GM15510 (cell line): Measurements from ENCODE around the gene IL32.

ENCODE experiments used
- POLR2A ChIP-seq: IDR thresholded peaks from 3 replicates; pipeline ENCODE4 v1.6.1; 2011; ENCODE audit warnings: borderline replicate concordance; ENCODE audit not compliant: insufficient read length; ENCODE audit errors: extremely low read depth

The IL32 gene

DNA sequence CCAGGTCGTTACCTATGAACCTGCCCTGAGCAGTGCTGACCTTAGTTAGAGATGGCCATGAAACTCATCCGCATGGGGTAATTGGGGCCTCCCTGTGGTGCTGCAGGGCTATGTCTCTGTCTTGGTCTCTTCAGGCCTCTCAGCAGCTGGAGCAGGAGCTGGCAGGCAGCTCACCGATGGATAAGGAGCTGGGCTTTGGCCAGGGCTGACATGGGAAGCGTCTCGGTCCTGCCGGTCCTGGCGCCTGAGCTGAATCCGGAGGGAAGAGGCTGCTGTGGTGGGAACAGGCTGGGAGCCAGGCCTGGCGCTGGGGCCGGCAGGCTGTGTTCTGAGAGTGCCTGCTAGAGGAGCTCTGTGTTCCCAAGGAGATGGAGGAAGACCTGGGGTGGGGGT lies 10.1 kb downstream of the IL32 start:
- TF ChIP-seq POLR2A: no peak

- TF ChIP-seq POLR2A: no peak
Observed at GRCh38 chr16:3076577-3076976, 11.1 kb downstream of the IL32 start.

DNA sequence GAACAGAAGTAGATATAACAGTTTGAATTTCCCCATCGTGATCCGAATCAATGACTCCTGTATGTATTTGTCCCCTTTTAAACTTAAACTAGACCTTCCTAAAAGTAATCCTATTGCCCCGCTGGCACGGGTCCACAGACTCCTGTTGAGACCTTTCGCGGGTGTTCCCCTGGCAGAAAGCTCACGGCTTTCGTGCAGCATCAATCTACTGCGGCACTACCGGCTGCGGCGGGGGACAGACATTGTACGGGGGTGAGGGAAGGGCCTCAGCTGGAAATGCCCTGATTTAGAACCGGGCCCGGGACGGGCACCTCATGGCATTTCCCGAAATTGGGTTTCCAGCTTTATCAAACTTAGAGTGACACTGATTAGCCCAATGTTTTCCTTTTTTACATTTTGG lies 14.6 kb downstream of the IL32 start:
- TF ChIP-seq POLR2A: no peak

DNA sequence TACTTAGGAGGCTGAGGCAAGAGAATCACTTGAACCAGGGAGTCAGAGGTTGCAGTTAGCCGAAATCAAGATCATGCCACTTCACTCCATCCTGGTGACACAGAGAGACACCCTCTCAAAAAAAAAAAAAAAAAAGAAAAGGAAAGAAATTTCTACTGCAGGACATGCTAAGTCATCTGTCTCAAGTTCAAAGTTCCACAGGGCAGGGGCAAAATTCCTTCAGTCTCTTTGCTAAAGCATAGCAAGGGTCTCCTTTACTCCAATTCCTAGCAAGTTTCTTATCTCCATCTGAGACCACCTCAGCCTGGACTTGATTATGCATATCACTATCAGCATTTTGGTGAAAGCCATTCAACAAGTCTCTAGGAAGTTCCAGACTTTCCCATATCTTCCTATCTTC lies 19.1 kb downstream of the IL32 start:
- TF ChIP-seq POLR2A: no peak

DNA sequence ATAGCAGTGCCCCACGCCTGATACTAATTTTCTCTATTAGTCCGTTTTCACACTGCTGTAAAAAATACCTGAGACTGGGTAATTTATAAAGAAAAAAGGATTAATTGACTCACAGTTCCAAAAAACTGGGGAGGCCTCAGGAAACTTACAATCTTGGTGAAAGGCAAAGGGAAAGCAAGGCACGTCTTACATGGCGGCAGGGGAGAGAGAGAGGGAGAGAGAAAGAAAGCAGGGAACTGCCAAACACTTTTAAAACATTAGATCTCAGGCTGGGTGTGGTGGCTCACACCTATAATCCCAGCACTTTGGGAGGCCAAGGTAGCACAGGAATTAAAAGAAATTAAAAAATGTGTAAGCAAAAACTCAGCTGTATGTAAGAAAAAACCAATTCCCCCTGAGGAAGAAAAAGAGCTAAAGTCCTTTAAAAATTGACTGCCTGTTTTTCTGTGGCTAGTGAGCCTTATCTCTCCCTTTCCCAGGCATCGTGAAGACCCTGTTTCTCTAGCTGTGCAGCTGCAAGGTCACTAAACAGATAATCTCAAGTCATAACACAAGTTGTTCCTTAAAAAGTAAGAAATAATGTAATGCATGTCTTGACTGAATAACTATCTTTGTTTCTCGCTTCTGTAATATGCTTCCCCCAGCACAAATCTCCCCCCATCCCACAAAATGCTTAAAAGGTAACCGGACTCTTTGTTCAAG lies 19.7 kb downstream of the IL32 start:
- no peak for TF ChIP-seq POLR2A

DNA sequence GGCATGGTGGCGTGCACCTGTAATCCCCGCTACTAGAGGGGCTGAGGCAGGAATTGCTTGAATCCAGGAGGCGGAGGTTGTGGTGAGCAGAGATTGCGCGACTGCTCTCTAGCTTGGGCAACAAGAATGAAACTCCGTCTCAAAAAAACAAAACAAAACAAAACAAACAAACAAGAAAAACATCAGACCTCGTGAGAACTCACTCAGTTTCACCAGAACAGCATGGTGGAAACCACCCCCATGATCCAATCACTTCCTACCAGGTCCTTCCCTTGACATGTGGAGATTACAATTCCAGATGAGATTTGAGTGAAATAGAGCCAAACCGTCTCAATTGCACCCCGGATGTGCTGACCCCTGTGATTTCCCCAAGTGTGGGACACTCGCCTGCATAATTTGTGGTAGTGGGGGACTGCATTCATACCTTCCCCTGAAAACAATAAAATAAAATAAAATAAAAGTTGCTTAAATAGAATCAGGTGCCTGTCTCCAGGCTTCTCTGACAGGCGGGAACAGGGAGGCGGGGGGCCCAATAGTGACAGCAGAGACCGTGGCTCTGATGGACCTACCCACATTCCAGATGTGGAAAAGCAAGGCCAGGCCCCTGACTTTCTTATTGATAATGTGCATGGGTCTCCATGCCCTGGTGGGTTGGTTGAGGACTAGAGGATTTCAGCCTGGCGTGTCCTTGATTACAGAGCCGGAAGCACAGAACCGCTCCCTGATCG lies 20.6 kb downstream of the IL32 start:
- TF ChIP-seq POLR2A: no peak

DNA sequence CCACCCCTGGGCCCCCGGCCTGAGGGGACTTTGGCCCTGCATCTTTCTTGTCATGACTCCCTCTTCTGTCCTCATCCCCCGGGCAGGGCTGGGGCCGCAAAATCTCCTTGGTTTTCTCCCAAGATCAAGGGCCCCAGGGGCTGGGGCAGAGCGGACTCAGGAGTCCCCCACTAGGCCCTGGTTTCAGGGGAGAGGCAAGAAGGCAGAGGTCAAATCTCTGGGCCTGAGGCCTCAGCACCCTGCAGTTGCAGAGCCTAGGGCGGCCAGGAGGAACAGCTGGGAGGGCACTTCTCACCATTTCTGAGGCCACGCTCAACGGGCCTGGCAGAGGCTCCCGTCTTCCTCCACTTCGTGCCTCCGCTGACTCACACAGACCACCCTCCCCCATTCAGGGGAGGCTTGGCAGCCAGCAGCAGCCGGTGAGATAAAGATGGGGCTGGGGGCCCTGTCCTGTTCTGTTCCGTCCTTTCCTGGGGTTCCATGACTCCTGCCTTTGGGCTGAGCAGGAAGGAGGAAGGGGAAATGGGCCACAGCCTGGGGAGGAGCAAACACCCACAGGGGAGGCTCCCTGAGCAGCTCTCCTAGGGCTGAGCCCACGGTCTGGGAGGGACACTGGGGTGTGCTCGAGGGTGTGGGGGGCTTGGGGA lies 21.3 kb downstream of the IL32 start:
- TF ChIP-seq POLR2A: no peak

DNA sequence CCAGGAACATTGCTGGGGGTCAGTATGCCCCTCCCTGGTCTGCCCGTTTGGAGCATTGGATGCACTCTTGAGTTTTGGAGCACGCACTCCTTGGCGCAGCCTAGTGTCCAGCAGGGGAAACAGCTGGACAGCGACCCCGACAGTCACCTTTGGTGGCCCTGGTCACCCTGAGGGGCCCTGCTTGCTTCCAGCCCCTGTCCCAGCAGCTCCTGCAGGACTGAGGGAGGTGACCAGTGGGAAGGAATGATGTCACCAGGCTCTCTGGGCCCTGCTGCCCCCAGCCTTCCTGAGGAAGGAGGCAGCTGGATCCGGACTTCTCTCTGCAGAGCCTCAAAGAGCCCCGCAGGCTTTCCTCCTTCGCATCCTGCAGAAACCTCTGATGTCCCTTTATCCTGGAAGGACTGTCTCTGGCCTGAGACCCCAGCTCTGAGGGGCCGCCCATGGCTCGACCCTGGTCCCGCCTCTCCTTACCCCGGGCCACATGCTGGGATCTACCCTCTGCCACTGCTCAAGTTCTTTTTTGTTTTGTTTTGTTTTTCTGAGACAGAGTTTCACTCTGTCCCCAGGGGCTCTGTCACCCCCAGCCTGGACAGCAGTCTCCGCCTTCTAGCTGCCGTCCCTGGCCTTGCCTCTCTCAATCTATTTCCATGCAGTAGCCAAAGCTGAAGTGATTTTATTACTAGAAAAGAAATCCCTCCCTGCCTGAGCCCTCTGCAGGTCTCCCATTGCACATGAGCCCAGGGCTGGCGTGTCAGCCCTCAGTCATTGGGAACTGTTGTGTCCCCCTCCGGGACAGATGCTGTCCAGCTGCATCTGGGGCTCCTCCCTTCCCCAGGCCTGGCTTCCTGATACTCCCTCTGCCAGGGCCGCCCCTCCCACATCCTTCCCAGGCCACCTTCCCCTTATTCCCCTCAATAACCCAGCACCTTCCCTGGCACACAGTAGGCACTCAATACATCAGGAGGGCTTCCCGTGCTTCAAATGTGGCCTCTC lies 22.1 kb downstream of the IL32 start:
- no peak for TF ChIP-seq POLR2A

DNA sequence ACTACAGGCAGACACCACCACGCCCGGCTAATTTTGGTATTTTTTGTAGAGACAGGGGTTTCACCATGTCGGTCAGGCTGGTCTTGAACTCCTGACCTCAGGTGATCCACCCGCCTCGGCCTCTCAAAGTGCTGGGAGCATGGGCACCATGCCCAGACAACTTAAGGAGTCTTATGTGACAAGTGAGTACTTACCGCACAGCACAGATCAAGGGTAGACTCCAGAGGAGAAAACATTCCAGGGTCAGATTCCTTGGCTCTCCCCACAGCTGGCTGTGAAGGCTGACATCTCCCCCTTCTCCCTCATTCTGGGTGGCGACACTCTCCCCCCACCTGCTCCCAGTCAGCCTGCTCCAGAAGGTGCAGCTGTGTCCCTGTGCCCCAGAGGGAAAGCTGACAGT lies 23.0 kb downstream of the IL32 start:
- no peak for TF ChIP-seq POLR2A

DNA sequence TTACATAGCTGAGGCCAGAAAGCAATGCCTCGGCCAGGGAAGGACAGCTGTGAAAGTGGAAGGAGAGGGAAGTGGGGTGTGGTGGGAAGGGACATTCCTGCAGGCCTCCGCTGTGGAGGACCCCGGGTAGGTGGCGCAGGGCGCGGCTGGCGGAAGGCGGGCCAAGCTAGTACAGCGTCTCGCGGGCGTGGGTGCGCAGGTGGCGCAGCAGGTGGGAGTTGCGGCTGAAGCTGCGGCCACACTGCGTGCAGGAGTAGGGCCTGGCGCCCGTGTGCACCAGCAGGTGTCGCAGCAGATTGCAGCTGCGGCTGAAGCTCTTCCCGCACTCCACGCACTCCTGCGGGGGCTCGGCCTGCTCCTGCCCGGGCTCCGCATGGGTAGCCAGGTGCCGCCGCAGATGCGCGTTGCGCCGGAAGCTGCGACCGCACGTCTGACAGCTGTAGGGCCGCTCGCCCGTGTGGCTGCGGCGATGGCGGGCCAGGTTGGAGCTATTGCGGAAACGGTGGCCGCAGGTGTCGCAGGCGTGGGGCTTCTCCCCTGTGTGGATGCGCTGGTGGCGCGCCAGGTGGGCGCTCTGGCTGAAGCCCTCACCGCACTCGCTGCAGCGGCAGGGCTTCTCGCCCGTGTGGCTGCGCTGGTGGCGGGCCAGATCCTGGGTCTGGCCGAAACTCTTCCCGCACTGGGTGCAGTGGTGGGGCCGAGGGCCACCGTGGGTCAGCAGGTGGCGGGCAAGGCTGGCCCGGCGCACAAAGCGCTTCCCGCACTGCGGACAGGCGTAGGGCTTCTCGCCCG lies 23.7 kb downstream of the IL32 start:
- no peak for TF ChIP-seq POLR2A

- no peak for TF ChIP-seq POLR2A
Observed at GRCh38 chr16:3089717-3090592, 24.5 kb downstream of the IL32 start.

DNA sequence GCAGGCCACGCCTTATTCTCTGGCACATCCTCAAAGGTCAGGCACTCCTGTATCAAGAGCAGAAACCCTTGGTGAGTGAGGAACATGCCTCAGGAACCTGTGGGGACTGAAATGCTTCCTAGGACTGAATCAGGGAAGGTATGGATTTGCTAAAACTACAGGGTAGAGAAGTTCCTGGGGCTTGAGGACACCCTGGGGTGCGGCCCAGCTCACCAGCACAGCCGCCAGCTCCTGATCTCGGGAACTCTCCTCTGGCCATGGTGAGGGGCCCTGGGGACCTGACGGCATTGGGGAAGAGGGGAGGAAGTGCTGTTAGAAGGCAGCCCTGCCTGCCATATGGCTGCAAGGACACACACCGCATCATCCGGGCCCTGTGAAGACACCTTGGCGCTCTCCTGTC lies 26.1 kb downstream of the IL32 start:
- TF ChIP-seq POLR2A: no peak

DNA sequence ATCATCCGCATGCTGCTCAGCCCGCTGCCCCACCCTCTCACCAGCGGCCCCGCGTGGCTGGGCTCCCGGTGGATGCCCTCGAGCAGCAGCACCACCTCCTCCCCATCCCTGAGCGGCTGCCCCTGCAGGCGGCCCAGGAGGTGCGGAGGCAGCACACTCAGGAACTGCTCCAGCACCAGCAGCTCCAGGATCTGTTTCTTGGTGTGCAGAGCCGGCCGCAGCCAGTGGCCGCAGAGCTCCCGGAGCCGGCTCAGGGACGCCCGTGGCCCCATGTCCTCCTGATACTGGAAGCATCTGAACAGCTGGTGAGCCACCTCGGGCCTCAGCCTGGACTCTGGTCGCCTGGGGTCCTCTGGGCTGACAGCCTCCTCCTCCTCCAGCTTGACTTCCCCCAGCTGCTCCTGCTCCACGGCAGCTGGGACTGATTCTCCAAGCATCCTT lies 27.1 kb downstream of the IL32 start:
- no peak for TF ChIP-seq POLR2A

DNA sequence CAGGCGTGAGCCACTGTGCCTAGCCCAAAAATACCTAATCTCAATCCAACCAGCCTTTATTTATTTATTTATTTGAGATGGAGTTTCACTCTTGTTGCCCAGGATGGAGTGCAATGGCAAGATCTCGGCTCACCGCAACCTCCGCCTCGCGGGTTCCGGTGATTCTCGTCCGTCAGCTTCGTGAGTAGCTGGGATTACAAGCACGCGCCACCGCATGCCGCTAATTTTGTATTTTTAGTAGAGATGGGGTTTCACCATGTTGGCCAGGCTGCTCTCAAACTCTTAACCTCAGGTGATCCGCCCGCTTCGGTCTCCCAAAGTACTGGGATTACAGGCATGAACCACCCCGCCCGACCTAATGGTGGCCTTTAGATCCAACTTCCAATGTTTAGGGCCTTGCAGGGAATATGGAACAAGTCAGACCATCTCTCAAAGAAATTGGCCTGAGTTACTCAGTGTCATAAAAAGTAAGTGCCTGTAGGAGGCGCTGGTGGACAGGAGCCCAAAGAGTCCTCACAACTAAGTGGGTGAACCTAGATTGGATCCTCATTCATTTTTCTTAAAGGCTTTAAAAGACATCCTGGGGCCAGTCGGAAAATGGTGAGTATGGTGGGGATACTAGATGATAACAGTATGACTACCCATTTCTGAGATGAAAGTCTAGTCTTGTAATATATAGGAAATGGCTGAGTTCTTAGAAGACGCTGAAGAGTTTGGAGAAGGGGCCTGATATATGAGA lies 29.0 kb downstream of the IL32 start:
- TF ChIP-seq POLR2A: no peak
